K562 (cell line): Measurements from ENCODE around the gene GAS2L1. TPM values are rescaled to one million over a fixed set of nuclear protein-coding genes. Genes with fewer than 3 reads are reported as not detected.
A peak's percentile ranks its signal among the peaks of the same experiment; 100 is the strongest.

ENCODE experiments used
- ATAC-seq: fragments of 200-7000 bp; cut with Tn5 transposase; 3 replicates; pipeline ENCODE4 v1.9.1; 2020; ENCODE audit warnings: moderate library complexity
- BruUV-seq: library from RNA; stranded (reverse); fragments of 400-500 nt; replicated peaks from 2 replicates; lab custom pipeline; 2021; lab: Mats Ljungman, UMichigan
- CTCF ChIA-PET: fragments of 300-600 bp; formaldehyde crosslinking; extraction: SDS; loops from one replicate; lab custom pipeline; 2021; ENCODE audit warnings: low intra/inter-chr PET ratio; lab: Yijun Ruan, JAX
- POLR2A ChIA-PET: fragments of 300-600, 350-650 bp; sonication (Branson Sonifier 250); formaldehyde crosslinking; extraction: SDS; loops from one replicate; lab custom pipeline; 2021; ENCODE audit warnings: antibody characterized with exemption, inconsistent platforms; lab: Yijun Ruan, JAX
- DNase-seq, 4 experiments: peaks; one replicate each; pipeline versions ENCODE4 v3.0.0 to v3.0.0-alpha.2; 2011 to 2018; ENCODE audit warnings: low spot score in 3 of 4, mixed read lengths in 3 of 4; ENCODE audit errors: extremely low read depth in 1 of 4
- FAIRE-seq: peaks from 2 replicates; lab custom pipeline; 2011; peaks lifted over from hg19 to GRCh38; lab: Jason Lieb, UNC
- H2AFZ ChIP-seq: 2 replicates; pipeline ENCODE4 v1.6.0; 2011; ENCODE audit warnings: low read depth, low read length, control low read depth, inconsistent platforms
- H3K27ac ChIP-seq: fragments of 200-600 bp; 3 replicates; pipeline ENCODE4 v1.8.0; 2011; ENCODE audit warnings: low read depth, mild to moderate bottlenecking, control low read depth, inconsistent platforms, low read length, moderate library complexity, mixed read lengths; ENCODE audit errors: extremely low read depth
- H3K27me3 ChIP-seq, 2 experiments: fragments of 300-600 bp in 1 of 2; 2 replicates in 1 of 2; 3 replicates in 1 of 2; pipeline versions ENCODE4 v1.6.0 to v1.8.0; 2011; ENCODE audit warnings: inconsistent platforms in 2 of 2, low read length in 2 of 2, mild to moderate bottlenecking in 1 of 2, mixed read lengths in 1 of 2, moderate library complexity in 1 of 2; ENCODE audit not compliant: control insufficient read depth in 2 of 2, insufficient read depth in 2 of 2
- H3K36me3 ChIP-seq: fragments of 300-600 bp; 3 replicates; pipeline ENCODE4 v1.8.0; 2011; ENCODE audit warnings: mild to moderate bottlenecking, low read length, inconsistent platforms; ENCODE audit not compliant: control insufficient read depth, insufficient read depth
- H3K4me1 ChIP-seq, 2 experiments: fragments of 200-600 bp in 1 of 2; replicated peaks in 1 of 2; 2 replicates in 1 of 2; 3 replicates in 1 of 2; pipeline versions ENCODE4 v1.5.1 to v1.8.0; 2011; ENCODE audit warnings: inconsistent platforms in 2 of 2, low read length in 2 of 2, mild to moderate bottlenecking in 1 of 2, mixed read lengths in 1 of 2, moderate library complexity in 1 of 2; ENCODE audit not compliant: control insufficient read depth in 2 of 2, insufficient read depth in 2 of 2
- H3K4me2 ChIP-seq: 2 replicates; pipeline ENCODE4 v1.6.1; 2011; ENCODE audit warnings: low read length, control low read depth, inconsistent platforms, mixed read lengths; ENCODE audit not compliant: insufficient read depth
- H3K4me3 ChIP-seq: fragments of 200-600 bp; sonication (generic), shearing (Covaris generic); 2 replicates; pipeline ENCODE4 v1.5.1; 2016; ENCODE audit warnings: control low read depth, inconsistent platforms
- H3K79me2 ChIP-seq: fragments of 200-600 bp; 3 replicates; pipeline ENCODE4 v1.8.0; 2011; ENCODE audit warnings: low read length, inconsistent platforms; ENCODE audit not compliant: control insufficient read depth, insufficient read depth
- H3K9ac ChIP-seq, 2 experiments: 2 replicates each; pipeline versions ENCODE4 v1.6.0 to v1.6.1; 2011; ENCODE audit warnings: low read depth in 2 of 2, low read length in 2 of 2, control low read depth in 1 of 2, inconsistent platforms in 1 of 2, mild to moderate bottlenecking in 1 of 2, mixed read lengths in 1 of 2; ENCODE audit not compliant: insufficient read depth in 1 of 2
- H3K9me1 ChIP-seq: one replicate; pipeline ENCODE4 v1.6.0; 2011; ENCODE audit warnings: inconsistent platforms, mild to moderate bottlenecking, low read length, moderate library complexity; ENCODE audit not compliant: control insufficient read depth, insufficient read depth
- H3K9me3 ChIP-seq: replicated peaks from 2 replicates; pipeline ENCODE4 v1.5.1; 2011; ENCODE audit warnings: low read depth, low read length, inconsistent platforms; ENCODE audit not compliant: control insufficient read depth, insufficient read depth
- H4K20me1 ChIP-seq: replicated peaks from 2 replicates; pipeline ENCODE4 v1.6.1; 2011; ENCODE audit warnings: low read length, inconsistent platforms, mixed read lengths; ENCODE audit not compliant: control insufficient read depth, insufficient read depth
- ARID3B ChIP-seq: fragments of 250-450 bp; sonication (Bioruptor Pico); IDR thresholded peaks from 2 replicates; pipeline ENCODE4 v1.4.0; 2020; ENCODE audit warnings: borderline replicate concordance
- ATF7 ChIP-seq: fragments of 450-650 bp; IDR thresholded peaks from 2 replicates; pipeline ENCODE4 v1.7.1; 2014; ENCODE audit warnings: mild to moderate bottlenecking, moderate library complexity
- CUX1 ChIP-seq: fragments of 200-800 bp; sonication (Bioruptor generic); IDR thresholded peaks from 2 replicates; pipeline ENCODE4 v1.6.1; 2016; ENCODE audit warnings: missing genetic modification characterization, missing compliant biosample characterization
- HES1 ChIP-seq: fragments of 450-650 bp; IDR thresholded peaks from 2 replicates; pipeline ENCODE4 v1.6.1; 2016; ENCODE audit warnings: low read depth, mild to moderate bottlenecking, moderate library complexity
- SIRT6 ChIP-seq: IDR thresholded peaks from one replicate; pipeline ENCODE4 v1.6.1; 2012; ENCODE audit warnings: low read depth, mild to moderate bottlenecking, control low read depth, inconsistent platforms, low read length, moderate library complexity
- SRSF1 ChIP-seq: fragments of 200-400 bp; formaldehyde crosslinking; IDR thresholded peaks from 2 replicates; pipeline ENCODE4 v1.6.1; 2017; ENCODE audit warnings: mild to moderate bottlenecking, low read depth, low read length, moderate library complexity
- TEAD2 ChIP-seq: fragments of 450-650 bp; IDR thresholded peaks from 2 replicates; pipeline ENCODE4 v1.6.1; 2016; ENCODE audit warnings: missing genetic modification characterization, control low read depth, missing compliant biosample characterization
- XRCC3 ChIP-seq: fragments of 450-650 bp; IDR thresholded peaks from 2 replicates; pipeline ENCODE4 v1.6.1; 2017; ENCODE audit warnings: mild to moderate bottlenecking, moderate library complexity
- ZNF324 ChIP-seq: fragments of 250-450 bp; sonication (Bioruptor Pico); IDR thresholded peaks from 2 replicates; pipeline ENCODE4 v1.4.0; 2020; ENCODE audit warnings: mild to moderate bottlenecking
- WGBS: fragments of 100-300 bp; shearing (Covaris generic); methylation state at CpG from one replicate; pipeline ENCODE4 v1.1.6; 2016; ENCODE audit warnings: low coverage, mixed read lengths; ENCODE audit not compliant: insufficient coverage; ENCODE audit errors: missing lambda C conversion rate; 5-methylcytosine and 5-hydroxymethylcytosine counted together
- in situ Hi-C: fragments of 300-500 bp; cut with MboI; formaldehyde crosslinking; loops from 4 replicates; pipeline ENCODE4 v1.15.0; 2018; ENCODE audit warnings: inconsistent platforms, mixed read lengths
- intact Hi-C: fragments of 100-400 bp; cut with micrococcal nuclease; formaldehyde crosslinking; loops from 2 replicates; pipeline ENCODE4 v1.14.2; 2022
- polyA plus RNA-seq, 8 experiments: library from polyadenylated mRNA; depleted of rRNA in 4 of 8; stranded (reverse) in 5 of 8; unstranded in 3 of 8; fragments of >200 nt; fragmentation: Nextera tagmentation in 2 of 8; fragmentation: Illumina TruSeq in 1 of 8; extraction: Ambion mirVana in 2 of 8; extraction: Trizol in 1 of 8; gene quantifications; 2 replicates each; pipeline versions ENCODE4 v1.2.1 to v1.2.3, GENCODE V29; 2011 to 2014; ENCODE audit warnings: inconsistent platforms in 1 of 8, missing spikeins in 1 of 8
- total RNA-seq, 7 experiments: library from RNA; depleted of rRNA in 6 of 7; stranded (reverse); fragments of >200 nt in 6 of 7; fragmentation: Illumina TruSeq in 2 of 7; extraction: Trizol in 2 of 7; gene quantifications; 2 replicates each; pipeline versions ENCODE4 v1.2.1 to v1.2.3, GENCODE V29; 2011 to 2021; ENCODE audit warnings: low replicate concordance in 1 of 7
- TF ChIP-seq, protein P1 (sequence below): sonication (generic); formaldehyde crosslinking; IDR thresholded peaks from 2 replicates; pipeline ENCODE4 v1.8.0; 2022; ENCODE audit warnings: missing genetic modification reagents, mild to moderate bottlenecking, borderline replicate concordance

Gene GAS2L1
- total and polyA plus RNA-seq, 9 of the 15 experiments (the other 6 are each of a cell fraction or from before 2014, with no cell fraction given), result 0.56 to 19.7 (median 3.2) TPM

DNA sequence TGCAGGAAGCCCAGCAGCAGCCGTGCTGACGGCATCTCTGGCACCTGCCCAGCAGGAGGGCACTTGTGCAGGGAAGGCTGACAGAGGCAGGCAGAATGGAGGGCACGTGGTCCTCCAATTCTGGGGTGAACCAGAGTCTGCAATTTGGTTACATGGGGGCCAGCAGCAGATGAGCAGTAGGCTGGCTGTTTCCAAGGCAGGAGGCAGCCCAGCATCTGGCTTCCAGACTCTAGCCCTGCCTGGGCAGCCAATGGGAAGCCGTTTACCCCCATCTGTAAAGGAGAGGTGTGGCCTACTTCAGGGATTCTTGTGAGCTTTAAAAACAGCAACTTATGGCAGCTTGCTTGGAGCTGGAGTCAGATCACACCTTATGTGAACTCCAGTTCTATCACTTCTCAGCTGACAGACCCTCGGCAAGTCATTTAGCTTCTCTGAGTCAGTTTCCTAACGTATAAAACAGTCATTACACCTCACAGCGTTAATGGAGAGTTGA, 36.9 kb downstream of the GAS2L1 start:
- Histone ChIP-seq H3K27me3 (no peaks in the 10 kb centered on the region), H3K79me2 (no peaks in the 10 kb centered on the region), H3K36me3 (peaks cover 80% of the 10 kb centered on the region), H3K9me3 (no peaks in the 10 kb centered on the region), H3K9me1 (no peaks in the 10 kb centered on the region), H4K20me1 (no peaks in the 10 kb centered on the region), H3K4me3 (no peak overlapping the region), H3K4me2 (no peak overlapping the region), H3K4me1 (peaks cover 0 to 10% of the 10 kb centered on the region in 2 experiments; a peak in 3 of 5 replicates), H3K9ac (no peak overlapping the region), H3K27ac (no peak overlapping the region), H2AFZ (no peak overlapping the region)
- FAIRE-seq (no peak), DNase-seq (peak in 1 of 4 experiments; percentile 14), ATAC-seq (no peak)
- BruUV-seq, result no TSS peak
- CTCF ChIA-PET, result no interaction called here
- in situ Hi-C loops (no loop called here), intact Hi-C loops (no loop called here)
- WGBS, result 90% methylated on average over 7 of the region's 7 CpGs
- POLR2A ChIA-PET, result no interaction called here
- no peak for TF ChIP-seq ARID3B (CRISPR knock-in tag)
- no peak for TF ChIP-seq TEAD2 (tag)
- TF ChIP-seq ATF7, result no peak
- no peak for TF ChIP-seq XRCC3
- TF ChIP-seq, protein P1, sequence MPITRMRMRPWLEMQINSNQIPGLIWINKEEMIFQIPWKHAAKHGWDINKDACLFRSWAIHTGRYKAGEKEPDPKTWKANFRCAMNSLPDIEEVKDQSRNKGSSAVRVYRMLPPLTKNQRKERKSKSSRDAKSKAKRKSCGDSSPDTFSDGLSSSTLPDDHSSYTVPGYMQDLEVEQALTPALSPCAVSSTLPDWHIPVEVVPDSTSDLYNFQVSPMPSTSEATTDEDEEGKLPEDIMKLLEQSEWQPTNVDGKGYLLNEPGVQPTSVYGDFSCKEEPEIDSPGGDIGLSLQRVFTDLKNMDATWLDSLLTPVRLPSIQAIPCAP (CRISPR knock-in tag), result no peak
- TF ChIP-seq SIRT6, result no peak
- no peak for TF ChIP-seq SRSF1
- TF ChIP-seq ZNF324 (CRISPR knock-in tag), result no peak
- TF ChIP-seq HES1, result no peak
- TF ChIP-seq CUX1 (CRISPR knock-in tag), result no peak
